ENCODE measurements around the gene RNF166.

Gene RNF166

GRCh38 chr16:88692861-88693260 is 13.3 kb downstream of the RNF166 start:
- DNase-seq (ENCODE audit: low read depth): no peak

GRCh38 chr16:88691924-88692560 is 14.2 kb downstream of the RNF166 start:
- DNase-seq (ENCODE audit: low read depth): no peak

- DNase-seq (ENCODE audit: low read depth): no peak
Observed at GRCh38 chr16:88691129-88691813, 14.9 kb downstream of the RNF166 start.

- no peak for DNase-seq (ENCODE audit: low read depth)
Observed at GRCh38 chr16:88690341-88691128, 15.7 kb downstream of the RNF166 start.

GRCh38 chr16:88688013-88688778 is 18.0 kb downstream of the RNF166 start:
- no peak for DNase-seq (ENCODE audit: low read depth)

- DNase-seq (ENCODE audit: low read depth): no peak
Observed at GRCh38 chr16:88687676-88688012, 18.6 kb downstream of the RNF166 start.

GRCh38 chr16:88687254-88687576 is 19.0 kb downstream of the RNF166 start:
- no peak for DNase-seq (ENCODE audit: low read depth)

GRCh38 chr16:88686439-88687253 is 19.6 kb downstream of the RNF166 start, which contains the start of gene SNAI3:
Gene SNAI3 (minus strand): TSS chr16:88686507. CDS start chr16:88686406, 101 bp downstream.
- DNase-seq (ENCODE audit: low read depth): no peak

- DNase-seq (ENCODE audit: low read depth): no peak
Observed at GRCh38 chr16:88686062-88686438, 20.2 kb downstream of the RNF166 start.

GRCh38 chr16:88685156-88686061 is 20.8 kb downstream of the RNF166 start:
- no peak for DNase-seq (ENCODE audit: low read depth)

GRCh38 chr16:88684569-88685155 is 21.5 kb downstream of the RNF166 start:
- no peak for DNase-seq (ENCODE audit: low read depth)

- DNase-seq (ENCODE audit: low read depth): no peak
Observed at GRCh38 chr16:88681709-88682451, 24.3 kb downstream of the RNF166 start.

GRCh38 chr16:88681084-88681680 is 25.0 kb downstream of the RNF166 start:
- no peak for DNase-seq (ENCODE audit: low read depth)

GRCh38 chr16:88680554-88681083 is 25.6 kb downstream of the RNF166 start:
- no peak for DNase-seq (ENCODE audit: low read depth)

- no peak for DNase-seq (ENCODE audit: low read depth)
Observed at GRCh38 chr16:88678224-88678979, 27.8 kb downstream of the RNF166 start.

- DNase-seq (ENCODE audit: low read depth): no peak
Observed at GRCh38 chr16:88677721-88678120, 28.5 kb downstream of the RNF166 start.

- no peak for DNase-seq (ENCODE audit: low read depth)
Observed at GRCh38 chr16:88676502-88677242, 29.5 kb downstream of the RNF166 start.
